HG03460 (cell line): ENCODE data around the gene NKRF.
A peak's percentile ranks its signal among the peaks of the same experiment; 100 is the strongest.
"Not testable (repeated sequence)": the region's sequence is repeated elsewhere in the genome, so short reads cannot be mapped to it uniquely, and the experiment has no call there.

Source experiments
- ATAC-seq: cut with Tn5 transposase; IDR thresholded peaks from one replicate; pipeline ENCODE4 v1.9.1; 2021; ENCODE audit not compliant: unreplicated experiment

The NKRF gene

GRCh38 chrX:119606280-119607017 is at the start of gene NKRF:
Gene NKRF (minus strand): TSS chrX:119606424.
- ATAC-seq = peak; percentile 79

GRCh38 chrX:119655125-119655524 is 48.9 kb upstream of the NKRF start:
- no peak for ATAC-seq

- ATAC-seq = no peak
These were observed 47.9 kb upstream of the NKRF start for GRCh38 chrX:119654112-119654531.

DNA sequence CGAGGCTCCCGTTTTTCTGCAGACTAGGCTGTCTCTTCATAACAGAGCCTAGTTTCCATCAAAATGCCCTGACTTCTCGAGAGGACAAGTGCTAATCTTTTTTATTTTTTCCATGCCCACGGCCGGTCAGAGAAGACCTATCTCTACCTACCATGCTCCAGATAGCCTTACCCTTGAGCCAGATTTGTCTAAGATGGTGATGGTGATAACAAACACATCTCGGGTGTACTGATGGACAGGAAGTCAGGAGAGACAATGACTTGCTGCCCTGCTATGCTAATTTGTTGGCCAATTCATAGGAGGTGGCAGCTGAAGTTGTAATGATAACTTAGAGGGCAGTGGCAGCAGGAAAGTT is 42.2 kb upstream of the NKRF start:
- ATAC-seq = no peak

DNA sequence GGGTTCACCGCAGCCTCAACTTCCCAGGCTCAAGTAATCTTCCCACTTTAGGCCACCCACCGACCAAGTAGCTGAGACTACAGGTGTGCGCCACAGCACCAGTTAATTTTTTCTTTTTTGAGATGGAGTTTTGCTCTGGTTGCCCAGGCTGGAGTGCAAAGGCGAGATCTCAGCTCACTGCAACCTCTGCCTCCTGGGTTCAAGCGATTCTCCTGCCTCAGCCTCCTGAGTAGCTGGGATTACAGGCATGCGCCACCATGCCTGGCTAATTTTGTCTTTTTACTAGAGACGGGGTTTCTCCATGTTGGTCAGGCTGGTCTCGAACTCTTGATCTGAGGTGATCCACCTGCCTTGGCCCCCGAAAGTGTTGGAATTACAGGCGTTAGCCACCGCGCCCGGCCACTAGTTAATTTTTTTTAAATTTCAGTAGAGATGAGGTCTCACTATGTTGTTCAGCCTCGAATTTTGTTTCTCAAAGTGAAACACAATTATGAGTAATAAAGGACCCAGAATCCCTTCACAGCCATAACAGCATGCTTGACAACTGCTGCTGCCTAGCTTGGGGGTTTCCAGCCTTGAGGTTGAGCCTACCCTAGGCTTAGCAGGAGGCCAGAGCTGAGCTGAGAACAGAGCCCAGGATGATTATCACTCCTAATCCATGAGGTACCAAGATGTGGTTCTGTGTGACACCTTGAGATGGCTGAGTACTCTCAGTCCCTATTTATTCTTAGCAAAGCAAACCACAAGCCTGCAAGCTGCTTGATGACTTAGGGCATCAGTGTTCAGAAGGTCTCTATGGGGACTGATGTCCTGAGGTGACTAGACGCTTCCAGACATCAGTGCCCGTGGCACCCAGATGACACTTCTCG is 41.6 kb upstream of the NKRF start:
- ATAC-seq = peak; percentile 95

DNA sequence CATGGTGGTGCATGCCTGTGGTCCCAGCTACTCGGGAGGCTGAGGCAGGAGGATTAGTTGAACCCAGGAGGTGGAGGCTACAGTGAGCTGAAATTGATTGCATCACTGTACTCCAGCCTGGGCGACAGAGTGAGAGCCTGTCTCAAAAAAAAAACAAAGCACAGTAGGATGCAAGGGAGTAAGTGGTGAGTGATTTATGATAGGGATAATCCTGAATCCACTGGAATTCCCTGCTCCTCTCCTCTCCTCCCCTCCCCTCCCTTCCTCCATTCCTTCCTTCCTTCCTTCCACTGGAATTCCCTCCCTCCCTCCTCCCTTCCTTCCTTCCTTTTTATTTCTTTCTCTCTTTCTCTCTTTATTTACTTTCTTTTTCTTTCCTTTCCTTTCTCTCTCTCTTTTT is 40.9 kb upstream of the NKRF start:
- ATAC-seq = no peak

- peak; percentile 33 for ATAC-seq
These were observed 40.3 kb upstream of the NKRF start for GRCh38 chrX:119646515-119646914.

DNA sequence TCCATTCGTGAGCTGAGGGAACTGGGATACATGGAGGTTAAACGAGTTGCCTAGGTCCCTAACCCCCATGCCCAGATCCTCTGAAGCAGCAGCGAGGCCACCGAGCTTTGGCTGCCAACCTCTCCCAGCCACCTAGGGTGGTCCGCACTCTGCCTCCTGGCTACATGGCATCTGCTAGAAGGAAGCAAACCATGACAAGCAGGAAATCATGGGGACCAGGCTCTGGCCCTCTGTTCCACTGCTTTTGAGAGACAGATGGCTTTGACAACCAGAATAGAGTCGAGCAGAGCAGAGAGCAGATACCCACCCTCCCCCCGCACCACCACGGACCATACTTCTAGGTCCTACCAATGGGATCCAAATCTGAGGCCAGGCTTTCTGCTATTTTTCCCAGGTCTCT is 37.5 kb upstream of the NKRF start:
- ATAC-seq = no peak

DNA sequence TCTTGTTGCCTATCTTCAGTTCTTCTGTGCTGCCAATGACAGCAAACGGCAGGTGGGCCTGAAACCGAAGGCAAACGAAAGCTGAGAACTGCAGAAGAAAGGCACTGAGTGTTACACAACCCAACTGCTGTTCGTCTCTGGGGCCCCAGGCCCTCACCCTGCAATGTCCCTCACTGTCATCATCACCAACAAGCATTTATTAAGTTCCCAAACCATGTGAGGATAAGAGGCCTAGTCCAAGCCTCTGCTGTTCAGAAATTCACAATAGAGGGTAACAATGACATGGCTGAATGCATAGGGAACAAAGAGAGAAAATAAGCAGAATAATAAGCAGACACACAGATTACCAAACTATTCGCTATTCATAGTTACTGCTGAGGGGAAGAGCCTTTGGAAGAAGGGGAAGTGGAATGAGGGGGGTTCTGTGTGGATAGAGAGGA is 34.5 kb upstream of the NKRF start:
- ATAC-seq = no peak

DNA sequence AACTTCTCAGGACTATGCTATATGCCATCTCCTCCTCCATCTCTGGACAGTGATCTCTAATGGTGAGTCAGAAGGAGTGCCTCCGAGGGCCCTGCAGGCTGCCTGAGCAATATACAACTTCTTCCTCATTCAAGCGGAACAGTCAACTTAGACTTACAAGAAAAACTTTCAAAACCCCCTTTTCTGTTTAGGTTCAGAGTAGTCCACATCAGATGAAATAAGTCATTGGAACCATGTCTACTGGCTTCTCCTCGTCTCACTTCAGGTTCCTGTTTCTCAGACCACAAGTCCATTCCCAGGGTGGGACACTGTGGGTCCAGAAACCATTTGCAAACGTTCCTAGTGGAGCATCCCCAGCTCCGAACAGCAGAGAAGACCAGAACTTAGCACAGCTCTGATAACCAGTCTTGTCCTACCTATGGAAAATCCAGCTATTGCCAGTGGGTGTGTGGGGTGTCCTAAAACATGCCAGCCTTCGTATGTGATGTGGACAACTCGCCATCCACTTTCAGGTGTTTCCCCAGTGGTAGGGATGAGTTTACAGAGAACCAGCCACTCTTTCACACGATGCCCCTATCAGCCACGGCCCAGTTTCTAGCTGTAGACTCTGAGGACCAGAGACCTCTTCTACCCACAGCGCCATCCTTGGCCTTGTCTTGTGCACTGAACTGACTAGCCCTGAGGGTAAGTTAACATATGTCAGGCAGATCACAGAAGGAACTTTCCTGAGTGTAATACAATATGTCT is 32.7 kb upstream of the NKRF start:
- ATAC-seq = peak; percentile 61

DNA sequence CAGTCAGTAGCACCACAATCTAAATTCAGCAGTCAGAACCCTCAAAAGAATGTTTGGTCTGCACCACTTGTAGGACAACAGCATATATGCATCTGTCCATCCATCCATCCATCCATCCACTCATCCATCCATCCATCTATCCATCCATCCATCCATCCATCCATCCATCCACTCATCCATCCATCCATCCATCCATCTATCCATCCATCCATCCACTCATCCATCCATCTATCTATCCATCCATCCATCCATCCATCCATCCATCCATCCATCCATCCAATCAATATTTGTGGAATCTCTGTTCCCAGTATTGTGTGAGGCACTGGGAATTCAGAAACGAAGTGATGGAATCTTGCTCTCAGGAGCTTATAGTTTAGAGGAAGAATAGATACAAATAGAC is 31.2 kb upstream of the NKRF start:
- ATAC-seq = not testable (repeated sequence)

GRCh38 chrX:119636419-119636818 is 30.2 kb upstream of the NKRF start:
- peak; percentile 33 for ATAC-seq

DNA sequence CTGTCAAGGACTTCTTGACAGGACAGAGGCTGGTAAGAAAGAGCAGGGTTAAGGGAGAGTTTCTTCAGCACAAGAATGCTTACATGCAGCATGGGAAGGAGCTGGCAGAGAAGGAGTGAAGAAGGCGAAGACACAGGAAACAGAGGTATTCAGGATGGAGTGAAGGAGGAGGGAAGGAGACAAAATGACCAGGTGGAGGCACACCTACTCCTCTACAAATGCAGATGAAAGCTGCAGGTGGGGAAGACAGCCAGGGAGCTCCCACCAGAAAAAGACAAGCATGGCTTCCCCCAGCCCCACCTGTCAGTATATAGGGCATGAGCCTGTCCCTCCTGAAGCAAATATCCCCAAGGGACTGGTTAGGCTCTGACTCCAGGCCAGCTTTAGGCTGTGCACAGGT is 29.6 kb upstream of the NKRF start:
- peak; percentile 9 for ATAC-seq

DNA sequence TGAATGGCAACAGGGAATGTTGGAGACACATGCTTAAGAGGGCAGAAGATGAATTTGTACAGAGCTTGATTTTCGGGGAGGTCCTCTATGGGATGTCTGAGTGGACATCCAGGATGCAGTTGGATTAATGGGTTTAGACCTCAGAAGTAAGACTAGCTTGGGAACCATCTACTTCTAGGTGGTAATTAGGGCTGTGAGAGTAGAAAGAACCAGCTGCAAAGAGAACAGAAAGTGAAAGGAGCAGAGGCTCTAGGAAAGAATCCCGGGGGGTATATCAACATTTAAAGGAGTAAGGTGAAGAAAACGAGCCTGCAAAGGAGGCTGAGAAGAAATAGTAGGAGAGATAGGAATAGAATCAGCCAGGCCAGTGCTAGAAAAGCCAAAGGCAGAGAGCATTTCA is 29.0 kb upstream of the NKRF start:
- no peak for ATAC-seq

DNA sequence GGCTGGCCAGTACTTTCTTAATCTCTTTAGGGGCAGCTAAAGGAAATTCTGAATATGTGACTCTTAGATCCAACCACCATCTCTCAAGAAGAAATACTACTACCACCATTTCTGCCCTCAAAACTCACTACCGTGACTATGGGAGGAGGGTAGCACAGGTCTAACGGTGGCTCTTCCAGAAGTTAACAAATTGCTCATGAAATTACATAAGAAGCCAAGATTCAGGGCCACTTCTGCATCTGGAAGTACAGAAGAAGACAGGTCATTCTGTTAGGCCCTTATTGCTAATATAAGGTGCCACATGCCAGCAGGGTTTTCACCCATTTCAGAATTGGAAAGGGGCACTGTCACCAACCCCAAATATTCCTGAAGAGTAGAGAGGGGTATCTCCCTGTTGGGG is 19.6 kb upstream of the NKRF start:
- no peak for ATAC-seq

- no peak for ATAC-seq
These were observed 18.9 kb upstream of the NKRF start for GRCh38 chrX:119624951-119625668.

DNA sequence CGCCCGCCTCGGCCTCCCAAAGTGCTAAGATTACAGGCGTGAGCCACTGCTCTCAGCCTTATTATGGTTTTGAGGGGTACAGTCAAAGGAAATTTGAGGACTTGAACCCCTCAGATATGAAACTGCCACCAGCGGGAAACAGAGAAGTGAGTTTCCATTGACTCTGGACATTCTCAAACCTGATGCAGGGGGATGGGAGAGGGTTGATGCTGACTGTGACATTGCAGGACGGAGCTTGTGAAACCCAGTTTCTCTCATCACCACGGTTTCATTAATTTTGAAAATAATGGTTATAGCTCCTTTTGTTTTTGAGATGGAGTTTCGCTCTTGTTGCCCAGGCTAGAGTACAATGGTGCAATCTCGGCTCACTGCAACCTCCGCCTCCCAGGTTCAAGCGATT is 18.2 kb upstream of the NKRF start:
- no peak for ATAC-seq

GRCh38 chrX:119622356-119623232 is 16.4 kb upstream of the NKRF start:
- ATAC-seq = no peak

- ATAC-seq = no peak
These were observed 12.2 kb upstream of the NKRF start for GRCh38 chrX:119618439-119618838.
